Measurements from ENCODE around the gene MECP2.
A peak's percentile ranks its signal among the peaks of the same experiment; 100 is the strongest.

MECP2 gene

GRCh38 chrX:154115750-154116149 lies 18.2 kb upstream of the MECP2 start:
- DNase-seq (ENCODE audit: low spot score), result no peak

GRCh38 chrX:154115071-154115470 lies 17.6 kb upstream of the MECP2 start:
- DNase-seq (ENCODE audit: low spot score), result no peak

GRCh38 chrX:154114652-154115051 lies 17.1 kb upstream of the MECP2 start:
- DNase-seq (ENCODE audit: low spot score), result no peak

GRCh38 chrX:154113729-154114128 lies 16.2 kb upstream of the MECP2 start:
- no peak for DNase-seq (ENCODE audit: low spot score)

GRCh38 chrX:154098551-154098950 lies 1.0 kb upstream of the MECP2 start:
- no peak for DNase-seq (ENCODE audit: low spot score)

GRCh38 chrX:154097003-154097588 lies 421 bp downstream of the MECP2 start:
- DNase-seq (ENCODE audit: low spot score), result peak; percentile 71

GRCh38 chrX:154096140-154097002 lies 1.1 kb downstream of the MECP2 start:
- peak; percentile 9 for DNase-seq (ENCODE audit: low spot score)

- no peak for DNase-seq (ENCODE audit: low spot score)
These were observed 2.7 kb downstream of the MECP2 start for GRCh38 chrX:154094833-154095232.

GRCh38 chrX:154093965-154094364 lies 3.6 kb downstream of the MECP2 start:
- no peak for DNase-seq (ENCODE audit: low spot score)

GRCh38 chrX:154092371-154092770 lies 5.1 kb downstream of the MECP2 start:
- no peak for DNase-seq (ENCODE audit: low spot score)

GRCh38 chrX:154091678-154092077 lies 5.8 kb downstream of the MECP2 start:
- DNase-seq (ENCODE audit: low spot score), result no peak

GRCh38 chrX:154090731-154091130 lies 6.8 kb downstream of the MECP2 start:
- DNase-seq (ENCODE audit: low spot score), result no peak

GRCh38 chrX:154084449-154085300 lies 12.8 kb downstream of the MECP2 start:
- DNase-seq (ENCODE audit: low spot score), result no peak

GRCh38 chrX:154083126-154083517 lies 14.4 kb downstream of the MECP2 start:
- no peak for DNase-seq (ENCODE audit: low spot score)

- no peak for DNase-seq (ENCODE audit: low spot score)
These were observed 15.0 kb downstream of the MECP2 start for GRCh38 chrX:154082396-154083125.

- no peak for DNase-seq (ENCODE audit: low spot score)
These were observed 20.4 kb downstream of the MECP2 start for GRCh38 chrX:154077101-154077500.

- DNase-seq (ENCODE audit: low spot score), result no peak
These were observed 23.3 kb downstream of the MECP2 start for GRCh38 chrX:154074199-154074598.

GRCh38 chrX:154072192-154072591 lies 25.3 kb downstream of the MECP2 start:
- DNase-seq (ENCODE audit: low spot score), result no peak

GRCh38 chrX:154068560-154068959 lies 29.0 kb downstream of the MECP2 start:
- DNase-seq (ENCODE audit: low spot score), result no peak

- DNase-seq (ENCODE audit: low spot score), result no peak
These were observed 32.7 kb downstream of the MECP2 start for GRCh38 chrX:154064637-154065435.

- DNase-seq (ENCODE audit: low spot score), result no peak
These were observed 34.3 kb downstream of the MECP2 start for GRCh38 chrX:154063234-154063633.
